ENCODE measurements around the gene FXYD1.

DNA sequence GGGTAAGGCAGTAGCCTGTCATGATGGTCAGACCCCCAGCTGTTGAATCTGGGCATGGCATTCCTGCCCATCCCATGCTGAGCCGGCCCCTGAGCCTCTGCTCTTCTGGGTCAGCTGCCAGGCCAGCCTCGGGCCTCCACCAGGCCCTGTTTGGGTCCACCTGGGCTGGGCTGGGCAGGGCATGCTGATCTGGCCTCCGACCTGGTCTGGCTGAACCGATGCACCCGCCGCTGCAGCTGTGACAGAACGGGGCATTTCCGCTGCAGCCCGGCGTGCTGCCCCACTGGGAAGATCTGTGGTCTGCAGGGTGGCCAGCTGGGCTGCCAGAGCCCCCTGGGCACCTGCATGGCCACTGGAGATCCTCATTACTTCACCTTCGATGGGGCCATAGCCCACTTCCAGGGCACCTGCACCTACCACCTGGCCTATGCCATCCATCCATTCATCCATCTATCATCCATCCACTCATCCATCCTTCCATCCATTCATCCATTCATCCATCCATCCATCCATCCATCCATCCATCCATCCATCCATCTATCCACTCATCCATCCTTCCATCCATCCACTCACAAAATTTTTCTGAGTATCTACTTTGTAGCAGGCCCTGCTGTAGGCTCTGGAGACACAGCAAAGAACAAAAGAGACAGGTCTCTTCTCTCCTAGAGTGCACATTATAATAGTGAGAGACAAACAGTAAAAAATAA, 44.5 kb upstream of the FXYD1 start:
- TF ChIP-seq, protein P1, sequence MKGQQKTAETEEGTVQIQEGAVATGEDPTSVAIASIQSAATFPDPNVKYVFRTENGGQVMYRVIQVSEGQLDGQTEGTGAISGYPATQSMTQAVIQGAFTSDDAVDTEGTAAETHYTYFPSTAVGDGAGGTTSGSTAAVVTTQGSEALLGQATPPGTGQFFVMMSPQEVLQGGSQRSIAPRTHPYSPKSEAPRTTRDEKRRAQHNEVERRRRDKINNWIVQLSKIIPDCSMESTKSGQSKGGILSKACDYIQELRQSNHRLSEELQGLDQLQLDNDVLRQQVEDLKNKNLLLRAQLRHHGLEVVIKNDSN (CRISPR knock-in tag; IDR thresholded peaks at IDR 0.05): no peak
- TF ChIP-seq CTCF (IDR thresholded peaks at IDR 0.05): no peak
- TF ChIP-seq TEAD1 (CRISPR knock-in tag; IDR thresholded peaks at IDR 0.05): no peak
- no peak for TF ChIP-seq FOXP1 (CRISPR knock-in tag; IDR thresholded peaks at IDR 0.05; ENCODE audit: borderline replicate concordance)
- no peak for TF ChIP-seq ATF1 (CRISPR knock-in tag; IDR thresholded peaks at IDR 0.05)
- no peak for TF ChIP-seq NFYB (CRISPR knock-in tag; conservative IDR thresholded peaks at IDR 0.05; ENCODE audit: low read depth)
- TF ChIP-seq, protein P2, sequence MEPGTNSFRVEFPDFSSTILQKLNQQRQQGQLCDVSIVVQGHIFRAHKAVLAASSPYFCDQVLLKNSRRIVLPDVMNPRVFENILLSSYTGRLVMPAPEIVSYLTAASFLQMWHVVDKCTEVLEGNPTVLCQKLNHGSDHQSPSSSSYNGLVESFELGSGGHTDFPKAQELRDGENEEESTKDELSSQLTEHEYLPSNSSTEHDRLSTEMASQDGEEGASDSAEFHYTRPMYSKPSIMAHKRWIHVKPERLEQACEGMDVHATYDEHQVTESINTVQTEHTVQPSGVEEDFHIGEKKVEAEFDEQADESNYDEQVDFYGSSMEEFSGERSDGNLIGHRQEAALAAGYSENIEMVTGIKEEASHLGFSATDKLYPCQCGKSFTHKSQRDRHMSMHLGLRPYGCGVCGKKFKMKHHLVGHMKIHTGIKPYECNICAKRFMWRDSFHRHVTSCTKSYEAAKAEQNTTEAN (CRISPR knock-in tag; IDR thresholded peaks at IDR 0.05): no peak
- TF ChIP-seq, protein P3, sequence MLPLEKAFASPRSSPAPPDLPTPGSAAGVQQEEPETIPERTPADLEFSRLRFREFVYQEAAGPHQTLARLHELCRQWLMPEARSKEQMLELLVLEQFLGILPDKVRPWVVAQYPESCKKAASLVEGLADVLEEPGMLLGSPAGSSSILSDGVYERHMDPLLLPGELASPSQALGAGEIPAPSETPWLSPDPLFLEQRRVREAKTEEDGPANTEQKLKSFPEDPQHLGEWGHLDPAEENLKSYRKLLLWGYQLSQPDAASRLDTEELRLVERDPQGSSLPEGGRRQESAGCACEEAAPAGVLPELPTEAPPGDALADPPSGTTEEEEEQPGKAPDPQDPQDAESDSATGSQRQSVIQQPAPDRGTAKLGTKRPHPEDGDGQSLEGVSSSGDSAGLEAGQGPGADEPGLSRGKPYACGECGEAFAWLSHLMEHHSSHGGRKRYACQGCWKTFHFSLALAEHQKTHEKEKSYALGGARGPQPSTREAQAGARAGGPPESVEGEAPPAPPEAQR (CRISPR knock-in tag; IDR thresholded peaks at IDR 0.05): no peak

Data from WTC11 (cell line).